Liver (tissue), 9 donors: ENCODE data around the gene GNG7. TPM values are rescaled to one million over a fixed set of nuclear protein-coding genes. Genes with fewer than 3 reads are reported as not detected.

Source experiments
- DNase-seq: peaks from one replicate; pipeline ENCODE4 v3.0.0-alpha.2; 2017; ENCODE audit warnings: low spot score
- H3K27ac ChIP-seq, 2 donors: one replicate each; pipeline ENCODE4 v1.7.0; 2013; ENCODE audit warnings: inconsistent platforms in 2 of 2, low read length in 2 of 2, control low read depth in 1 of 2, low read depth in 1 of 2, mild to moderate bottlenecking in 1 of 2
- H3K27me3 ChIP-seq, 4 donors: one replicate each; pipeline versions ENCODE4 v1.6.1 to v1.7.0; 2013; ENCODE audit warnings: low read length in 3 of 4, inconsistent platforms in 1 of 4, mild to moderate bottlenecking in 1 of 4, moderate library complexity in 1 of 4; ENCODE audit not compliant: control insufficient read depth in 4 of 4, insufficient read depth in 4 of 4
- H3K36me3 ChIP-seq, 4 donors: one replicate each; pipeline versions ENCODE4 v1.6.1 to v1.7.0; 2013; ENCODE audit warnings: low read length in 3 of 4, mild to moderate bottlenecking in 3 of 4, low read depth in 1 of 4, moderate library complexity in 1 of 4; ENCODE audit not compliant: control insufficient read depth in 4 of 4, insufficient read depth in 3 of 4
- H3K4me1 ChIP-seq, 4 donors: one replicate each; pipeline versions ENCODE4 v1.6.1 to v1.7.0; 2013; ENCODE audit warnings: low read length in 3 of 4, mild to moderate bottlenecking in 3 of 4, moderate library complexity in 1 of 4; ENCODE audit not compliant: control insufficient read depth in 4 of 4, insufficient read depth in 4 of 4
- H3K4me3 ChIP-seq, 3 donors: one replicate each; pipeline versions ENCODE4 v1.6.1 to v1.7.0; 2013; ENCODE audit warnings: low read length in 3 of 3, control low read depth in 1 of 3, low read depth in 1 of 3, mild to moderate bottlenecking in 1 of 3
- H3K9ac ChIP-seq, 2 donors: one replicate each; pipeline ENCODE4 v1.7.0; 2013; ENCODE audit warnings: low read length in 2 of 2, mild to moderate bottlenecking in 2 of 2, moderate library complexity in 2 of 2, control low read depth in 1 of 2, low read depth in 1 of 2
- H3K9me3 ChIP-seq, 4 donors: one replicate each; pipeline versions ENCODE4 v1.6.1 to v1.7.0; 2013; ENCODE audit warnings: low read length in 3 of 4; ENCODE audit not compliant: control insufficient read depth in 4 of 4
- ATF3 ChIP-seq: IDR thresholded peaks from 2 replicates; pipeline ENCODE4 v1.6.1; 2016; ENCODE audit warnings: antibody characterized with exemption
- CTCF ChIP-seq: fragments of 150-350 bp; IDR thresholded peaks from 2 replicates; pipeline ENCODE4 v1.5.1; 2017; ENCODE audit warnings: improper control_type of control experiment, low read depth, low read length; ENCODE audit not compliant: missing input control
- EGR1 ChIP-seq, 2 donors: IDR thresholded peaks; 2 replicates each; pipeline ENCODE4 v1.6.1; 2016 to 2018; ENCODE audit warnings: antibody characterized with exemption in 2 of 2, low read depth in 2 of 2
- FOXA1 ChIP-seq: IDR thresholded peaks from 2 replicates; pipeline ENCODE4 v1.6.1; 2016; ENCODE audit warnings: antibody characterized with exemption
- FOXA2 ChIP-seq: IDR thresholded peaks from 2 replicates; pipeline ENCODE4 v1.6.1; 2016; ENCODE audit warnings: antibody characterized with exemption
- GABPA ChIP-seq, 2 donors: IDR thresholded peaks in 1 of 2; conservative IDR thresholded peaks in 1 of 2; 2 replicates each; pipeline ENCODE4 v1.6.1; 2016; ENCODE audit warnings: antibody characterized with exemption in 2 of 2, mild to moderate bottlenecking in 1 of 2, moderate library complexity in 1 of 2
- HNF4A ChIP-seq, 2 donors: conservative IDR thresholded peaks; 2 replicates each; pipeline ENCODE4 v1.6.1; 2016; ENCODE audit warnings: antibody characterized with exemption in 2 of 2, mild to moderate bottlenecking in 2 of 2
- HNF4G ChIP-seq: IDR thresholded peaks from 2 replicates; pipeline ENCODE4 v1.6.1; 2016; ENCODE audit warnings: antibody characterized with exemption
- JUND ChIP-seq, 2 donors: IDR thresholded peaks; 2 replicates each; pipeline ENCODE4 v1.6.1; 2016; ENCODE audit warnings: antibody characterized with exemption in 2 of 2
- MAX ChIP-seq: IDR thresholded peaks from 2 replicates; pipeline ENCODE4 v1.6.1; 2016; ENCODE audit warnings: antibody characterized with exemption
- NR2F2 ChIP-seq: IDR thresholded peaks from 2 replicates; pipeline ENCODE4 v1.6.1; 2016; ENCODE audit warnings: antibody characterized with exemption
- RAD21 ChIP-seq, 2 donors: IDR thresholded peaks; 2 replicates each; pipeline ENCODE4 v1.6.1; 2016; ENCODE audit warnings: antibody characterized with exemption in 2 of 2, mild to moderate bottlenecking in 2 of 2
- REST ChIP-seq: IDR thresholded peaks from 2 replicates; pipeline ENCODE4 v1.6.1; 2016; ENCODE audit warnings: antibody characterized with exemption, mild to moderate bottlenecking
- RXRA ChIP-seq, 2 donors: IDR thresholded peaks; 2 replicates each; pipeline ENCODE4 v1.6.1; 2017 to 2018; ENCODE audit warnings: antibody characterized with exemption in 2 of 2, mild to moderate bottlenecking in 1 of 2
- SP1 ChIP-seq: IDR thresholded peaks from 2 replicates; pipeline ENCODE4 v1.6.1; 2018; ENCODE audit warnings: antibody characterized with exemption, mild to moderate bottlenecking
- TAF1 ChIP-seq: conservative IDR thresholded peaks from 2 replicates; pipeline ENCODE4 v1.6.1; 2016; ENCODE audit warnings: antibody characterized with exemption, mild to moderate bottlenecking
- YY1 ChIP-seq: IDR thresholded peaks from 2 replicates; pipeline ENCODE4 v1.6.1; 2016; ENCODE audit warnings: antibody characterized with exemption, mild to moderate bottlenecking
- ZBTB33 ChIP-seq: IDR thresholded peaks from 2 replicates; pipeline ENCODE4 v1.6.1; 2016; ENCODE audit warnings: antibody characterized with exemption
- WGBS: extraction: QIAGEN DNeasy Blood & Tissue Kit; methylation state at CpG from one replicate; pipeline ENCODE4 v1.1.7; 2013; 5-methylcytosine and 5-hydroxymethylcytosine counted together
- polyA plus RNA-seq, 2 donors: library from polyadenylated mRNA; stranded (reverse) in 1 of 2; unstranded in 1 of 2; fragments of 200-250 nt in 1 of 2; fragments of >200 nt in 1 of 2; fragmentation: Nextera tagmentation in 1 of 2; extraction: Ambion mirVana in 1 of 2; gene quantifications; one replicate each; pipeline versions ENCODE4 v1.2.1 to v1.2.3, GENCODE V29; 2013 to 2015
- total RNA-seq, 2 donors: library from RNA; depleted of rRNA; stranded (reverse); fragments of >200 nt; gene quantifications; one replicate each; pipeline ENCODE4 v1.2.3, GENCODE V29; 2014
- donor health status: healthy.
- donor health status: healthy.
- donor health status: healthy.
- donor health status: healthy.
- donor health status: healthy.

GNG7 gene
- total and polyA plus RNA-seq, 4 donors: 0.75 to 1.9 (median 1.1) TPM

GRCh38 chr19:2575734-2576481 is 126.6 kb downstream of the GNG7 start:
- DNase-seq: peak; percentile 61
- whole genome bisulfite sequencing: 60% methylated on average over 37 of the region's 37 CpGs
- peaks cover 7 to 38% (median 28%) of the 10 kb centered on the region in 4 donors for H3K4me1 ChIP-seq
- no peaks in the 10 kb centered on the region for H3K27me3 ChIP-seq
- no peak overlapping the region for H3K9ac ChIP-seq
- no peaks in the 10 kb centered on the region for H3K9me3 ChIP-seq
- no peak overlapping the region for H3K4me3 ChIP-seq
- peak overlapping the region; percentile 85 to 89 for H3K27ac ChIP-seq
- TF ChIP-seq CTCF (no peak), MAX (peak; percentile 98), EGR1 (IDR thresholded peaks at IDR 0.05; ENCODE audit: low read depth in 2 of 2) (peak; percentile 17 to 70), HNF4G (peak; percentile 78), REST (peak; percentile 57), FOXA1 (peak; percentile 92), RAD21 (IDR thresholded peaks at IDR 0.05) (peak in 1 of 2 donors; percentile 66), HNF4A (conservative IDR thresholded peaks at IDR 0.05) (peak; percentile 81 to 95), YY1 (peak; percentile 85), ZBTB33 (peak; percentile 76), RXRA (IDR thresholded peaks at IDR 0.05) (peak; percentile 99), FOXA2 (peak; percentile 84), GABPA (IDR thresholded peaks at IDR 0.05 in 1 of 2, conservative IDR thresholded peaks at IDR 0.05 in 1 of 2) (no peak), ATF3 (no peak), NR2F2 (no peak), JUND (IDR thresholded peaks at IDR 0.05) (peak in 1 of 2 donors; percentile 83), SP1 (peak; percentile 98), TAF1 (no peak)
- H3K36me3 ChIP-seq: no peaks in the 10 kb centered on the region
